Ovary (tissue), 9 donors: ENCODE data around the gene ANK3. TPM values are rescaled to one million over a fixed set of nuclear protein-coding genes. Genes with fewer than 3 reads are reported as not detected.

Experiments used
- DNase-seq, 5 donors: peaks; one replicate each; pipeline ENCODE4 v3.0.0-alpha.2; 2019 to 2020
- H3K27ac ChIP-seq, 2 donors: fragments of 200-600 bp; one replicate each; pipeline versions ENCODE4 v1.5.1 to v1.8.0; 2019 to 2022
- H3K27me3 ChIP-seq: fragments of 200-600 bp; one replicate; pipeline ENCODE4 v1.8.0; 2022
- H3K36me3 ChIP-seq: fragments of 200-600 bp; sonication (generic); one replicate; pipeline ENCODE4 v1.5.1; 2019
- H3K4me1 ChIP-seq: one replicate; pipeline ENCODE4 v1.8.1; 2013; ENCODE audit warnings: mild to moderate bottlenecking, moderate library complexity; ENCODE audit not compliant: insufficient read depth
- H3K4me3 ChIP-seq: fragments of 200-600 bp; sonication (generic); one replicate; pipeline ENCODE4 v1.5.1; 2017
- H3K9me3 ChIP-seq, 2 donors: fragments of 200-600 bp in 1 of 2; sonication (generic) in 1 of 2; one replicate each; pipeline versions ENCODE4 v1.5.1 to v1.8.1; 2013 to 2019; ENCODE audit warnings: mild to moderate bottlenecking in 1 of 2, moderate library complexity in 1 of 2
- EP300 ChIP-seq: sonication (generic); formaldehyde crosslinking; IDR thresholded peaks from one replicate; pipeline ENCODE4 v1.6.1; 2017; ENCODE audit warnings: antibody characterized with exemption
- POLR2A ChIP-seq: fragments of 450-650 bp; IDR thresholded peaks from one replicate; pipeline ENCODE4 v1.6.1; 2017; ENCODE audit warnings: antibody characterized with exemption, mild to moderate bottlenecking, moderate library complexity
- WGBS, 3 donors: extraction: QIAGEN DNeasy Blood & Tissue Kit in 1 of 3; methylation state at CpG; one replicate each; pipeline versions ENCODE4 v1.1.5 to v1.1.7; 2013 to 2017; 5-methylcytosine and 5-hydroxymethylcytosine counted together
- intact Hi-C, 4 donors: fragments of 100-400 bp; cut with DNase I; formaldehyde crosslinking; loops; one replicate each; pipeline versions ENCODE4 v1.11.0 to v1.15.1; 2022 to 2023
- polyA plus RNA-seq, 2 donors: library from polyadenylated mRNA; stranded (reverse); fragments of 200-250 nt in 1 of 2; fragments of 350-450 nt in 1 of 2; fragmentation: Illumina TruSeq in 1 of 2; extraction: RNeasy Lipid Tissue Mini Kit (QIAGEN cat#74804) in 1 of 2; gene quantifications; one replicate each; pipeline ENCODE4 v1.2.3, GENCODE V29; 2013 to 2014
- total RNA-seq, 7 donors: library from RNA; depleted of rRNA in 2 of 7; stranded (reverse); fragments of >200 nt in 2 of 7; fragmentation: NEBNext Ultra II Directional in 3 of 7; extraction: Animal tissue kit (Norgen Biotek cat#: 25700) in 3 of 7; gene quantifications; one replicate each; pipeline versions ENCODE4 v1.1.0 to v1.2.4, GENCODE V29; 2016 to 2023
- TF ChIP-seq, protein P1 (sequence below), 3 donors: fragments of 450-650 bp in 2 of 3; fragments of 200-600 bp in 1 of 3; IDR thresholded peaks; one replicate each; pipeline versions ENCODE4 v1.5.1 to v1.8.0; 2016 to 2022; ENCODE audit warnings: antibody characterized with exemption in 3 of 3, mild to moderate bottlenecking in 1 of 3
- donor health status: DM: no; HTN: no; CAD: no; lungs with moderate emphysema.
- donor health status: DM: no; HTN: no; CAD: no.
- donor health status: Bipolar disorder and iron deficiency.
- donor health status: DM: yes; HTN: yes; CAD: no.
- donor health status: DM: no; HTN: no; CAD: no.
- donor health status: DM: yes; HTN: yes; CAD: no.

The ANK3 gene
- total and polyA plus RNA-seq, 9 donors: 11.4 to 74.1 (median 28.3) TPM

DNA sequence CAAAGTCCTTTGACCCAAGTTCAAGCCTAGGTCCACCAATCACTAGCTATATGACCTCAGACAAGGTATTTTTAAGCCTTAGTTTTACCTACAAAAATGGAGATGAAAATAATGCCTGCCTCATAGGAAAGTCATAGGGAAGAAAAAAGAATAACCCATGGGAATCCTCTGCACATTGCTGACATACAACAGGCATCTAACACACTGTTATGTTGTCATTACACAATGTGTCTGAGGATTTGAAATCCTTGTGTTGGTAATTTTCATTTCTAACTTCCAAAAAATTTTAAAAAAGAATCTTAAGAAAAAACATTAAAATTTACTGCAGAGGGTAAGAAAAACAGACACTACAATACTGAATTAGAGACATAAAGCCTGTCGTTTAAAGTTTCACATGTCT is 5.7 kb downstream of the ANK3 start:
- H3K4me1 ChIP-seq: peaks cover 1% of the 10 kb centered on the region
- H3K4me3 ChIP-seq: no peak overlapping the region
- H3K9me3 ChIP-seq: no peaks in the 10 kb centered on the region
- intact Hi-C loops: no loop called here
- 43 to 56% (median 51%) methylated on average over 1 of the region's 1 CpG for WGBS, 3 donors
- H3K27ac ChIP-seq: no peak overlapping the region
- no peaks in the 10 kb centered on the region for H3K36me3 ChIP-seq
- TF ChIP-seq, protein P1, sequence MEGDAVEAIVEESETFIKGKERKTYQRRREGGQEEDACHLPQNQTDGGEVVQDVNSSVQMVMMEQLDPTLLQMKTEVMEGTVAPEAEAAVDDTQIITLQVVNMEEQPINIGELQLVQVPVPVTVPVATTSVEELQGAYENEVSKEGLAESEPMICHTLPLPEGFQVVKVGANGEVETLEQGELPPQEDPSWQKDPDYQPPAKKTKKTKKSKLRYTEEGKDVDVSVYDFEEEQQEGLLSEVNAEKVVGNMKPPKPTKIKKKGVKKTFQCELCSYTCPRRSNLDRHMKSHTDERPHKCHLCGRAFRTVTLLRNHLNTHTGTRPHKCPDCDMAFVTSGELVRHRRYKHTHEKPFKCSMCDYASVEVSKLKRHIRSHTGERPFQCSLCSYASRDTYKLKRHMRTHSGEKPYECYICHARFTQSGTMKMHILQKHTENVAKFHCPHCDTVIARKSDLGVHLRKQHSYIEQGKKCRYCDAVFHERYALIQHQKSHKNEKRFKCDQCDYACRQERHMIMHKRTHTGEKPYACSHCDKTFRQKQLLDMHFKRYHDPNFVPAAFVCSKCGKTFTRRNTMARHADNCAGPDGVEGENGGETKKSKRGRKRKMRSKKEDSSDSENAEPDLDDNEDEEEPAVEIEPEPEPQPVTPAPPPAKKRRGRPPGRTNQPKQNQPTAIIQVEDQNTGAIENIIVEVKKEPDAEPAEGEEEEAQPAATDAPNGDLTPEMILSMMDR (IDR thresholded peaks at IDR 0.05): no peak
- TF ChIP-seq EP300 (no peak), POLR2A (no peak)
- H3K27me3 ChIP-seq: no peaks in the 10 kb centered on the region
- DNase-seq: no peak

DNA sequence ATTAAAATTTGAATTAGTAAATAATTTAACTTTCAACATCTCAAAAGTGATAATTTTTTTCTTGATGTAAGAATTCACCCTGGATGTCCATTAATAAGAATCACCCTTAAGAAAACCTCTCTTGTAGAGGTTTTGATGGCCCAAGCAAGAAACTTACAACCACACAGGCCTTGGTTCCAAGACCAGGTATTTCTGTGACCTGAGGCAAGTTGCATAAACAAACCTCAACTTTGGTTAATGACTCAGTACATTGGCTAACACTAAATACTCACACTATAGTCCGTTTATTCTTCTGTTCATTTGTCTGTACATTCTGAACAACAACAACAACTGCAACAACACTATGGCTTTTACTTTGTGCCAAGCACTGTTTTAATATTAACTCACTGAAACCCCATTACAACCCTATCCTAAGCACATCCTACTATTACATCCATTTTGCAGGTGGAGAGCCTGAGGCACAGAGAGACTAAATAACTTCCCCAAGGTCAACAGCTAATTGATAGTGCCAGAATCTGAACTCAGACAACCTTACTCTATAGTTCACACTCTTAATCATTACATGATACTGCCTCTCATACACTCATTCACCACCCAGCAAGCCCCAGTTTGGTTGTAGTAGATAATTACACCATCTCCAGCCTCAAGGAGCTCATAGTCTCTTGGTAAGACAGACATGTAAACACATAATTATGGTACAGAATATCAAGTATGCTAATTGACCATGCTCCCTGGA is 6.6 kb downstream of the ANK3 start:
- DNase-seq: no peak
- intact Hi-C loops: no loop called here
- WGBS, 3 donors: 93 to 98% (median 94%) methylated on average over 1 of the region's 1 CpG
- Histone ChIP-seq H3K9me3 (no peaks in the 10 kb centered on the region), H3K4me1 (peaks cover 1% of the 10 kb centered on the region), H3K4me3 (no peak overlapping the region), H3K27me3 (no peaks in the 10 kb centered on the region), H3K36me3 (no peaks in the 10 kb centered on the region), H3K27ac (no peak overlapping the region)
- TF ChIP-seq POLR2A: no peak
- TF ChIP-seq EP300: no peak
- TF ChIP-seq, protein P1 (IDR thresholded peaks at IDR 0.05): no peak

DNA sequence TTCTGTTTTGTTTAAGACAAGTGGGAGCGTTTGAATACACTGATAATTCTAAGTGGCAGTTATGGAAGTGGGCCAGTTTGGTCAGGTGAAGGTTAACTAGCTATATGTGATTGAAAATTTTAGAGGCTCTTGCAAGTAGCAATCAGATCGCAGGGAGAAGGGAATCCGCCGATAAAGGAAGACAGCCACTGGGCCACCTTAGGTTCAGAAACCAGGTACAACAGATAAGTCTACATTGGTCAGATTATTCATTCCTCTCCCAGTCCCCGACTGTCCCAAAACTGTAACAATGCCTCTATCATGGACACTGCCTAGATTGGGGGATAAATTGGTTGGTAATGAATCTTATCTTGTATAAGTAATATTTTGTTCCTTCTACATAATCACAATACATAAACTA is 8.9 kb downstream of the ANK3 start:
- no peak for TF ChIP-seq POLR2A
- no peak for TF ChIP-seq EP300
- TF ChIP-seq, protein P1 (IDR thresholded peaks at IDR 0.05): no peak
- intact Hi-C loops: no loop called here

DNA sequence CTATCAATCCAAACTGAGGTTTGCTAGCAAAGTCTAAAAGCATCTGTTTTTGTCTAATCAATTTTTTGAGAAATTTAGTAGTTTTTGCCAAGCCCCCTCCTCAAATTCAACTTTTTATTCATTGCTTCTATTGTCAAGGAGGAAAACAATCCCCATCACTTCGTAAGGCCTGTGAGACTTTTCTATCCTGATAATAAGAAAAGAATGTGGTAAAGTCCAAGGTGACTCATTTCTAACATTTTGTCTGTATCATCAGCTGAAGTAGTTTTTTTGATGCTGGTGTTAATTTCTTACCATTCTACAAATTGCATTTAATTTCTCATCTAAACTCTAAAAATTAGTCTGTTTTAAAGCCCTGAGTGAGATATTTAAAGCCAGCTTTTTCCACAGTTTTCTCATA is 11.7 kb downstream of the ANK3 start:
- Histone ChIP-seq H3K4me1 (no peaks in the 10 kb centered on the region), H3K36me3 (no peaks in the 10 kb centered on the region), H3K27ac (no peak overlapping the region), H3K27me3 (no peaks in the 10 kb centered on the region), H3K9me3 (no peaks in the 10 kb centered on the region), H3K4me3 (no peak overlapping the region)
- DNase-seq: no peak
- TF ChIP-seq, protein P1 (IDR thresholded peaks at IDR 0.05): no peak
- TF ChIP-seq POLR2A (no peak), EP300 (no peak)
- 69 to 73% (median 70%) methylated on average over 1 of the region's 1 CpG for WGBS, 3 donors
- intact Hi-C loops: no loop called here

More for the DNA sequence above, 8.9 kb downstream of the ANK3 start:
- no peaks in the 10 kb centered on the region for H3K27me3 ChIP-seq
- H3K9me3 ChIP-seq: no peaks in the 10 kb centered on the region
- H3K4me3 ChIP-seq: no peak overlapping the region
- no peak for DNase-seq
- H3K4me1 ChIP-seq: peaks cover 1% of the 10 kb centered on the region
- H3K27ac ChIP-seq: no peak overlapping the region
- 92% methylated on average over 5 of the region's 5 CpGs for WGBS, 3 donors
- H3K36me3 ChIP-seq: no peaks in the 10 kb centered on the region
